M059J (cell line): Measurements from ENCODE around the gene RAB11FIP5. TPM values are rescaled to one million over a fixed set of nuclear protein-coding genes. Genes with fewer than 3 reads are reported as not detected.

Experiments used
- DNase-seq: peaks from one replicate; pipeline ENCODE4 v3.0.0-alpha.2; 2012; ENCODE audit warnings: low read depth
- total RNA-seq: library from RNA; depleted of rRNA; stranded (reverse); fragments of >200 nt; shearing (Covaris generic); gene quantifications from 2 replicates; pipeline ENCODE4 v1.2.3, GENCODE V29; 2014

RAB11FIP5 gene
- total RNA-seq, 1 experiment from 2014 or later, result 40.8 TPM

DNA sequence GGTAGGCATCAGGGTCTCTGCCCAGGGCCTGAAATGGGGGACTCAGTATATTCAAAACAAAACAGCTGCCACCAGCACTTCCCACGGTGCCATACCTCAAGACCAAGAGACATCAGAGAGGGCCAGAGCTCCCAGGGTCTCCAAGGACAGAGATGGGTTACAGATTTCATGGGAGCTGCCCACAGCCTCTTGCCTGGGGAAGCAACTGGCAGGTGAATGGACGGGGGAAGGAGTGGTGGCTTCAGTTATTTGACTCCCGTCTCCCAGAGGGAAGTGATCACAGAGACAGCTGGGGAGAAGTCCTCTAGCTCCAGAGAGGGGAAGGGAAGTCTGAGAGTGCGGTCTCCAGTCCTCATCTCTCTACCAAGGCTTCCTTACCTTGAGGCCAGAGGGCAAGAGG is 25.4 kb downstream of the RAB11FIP5 start:
- no peak for DNase-seq

DNA sequence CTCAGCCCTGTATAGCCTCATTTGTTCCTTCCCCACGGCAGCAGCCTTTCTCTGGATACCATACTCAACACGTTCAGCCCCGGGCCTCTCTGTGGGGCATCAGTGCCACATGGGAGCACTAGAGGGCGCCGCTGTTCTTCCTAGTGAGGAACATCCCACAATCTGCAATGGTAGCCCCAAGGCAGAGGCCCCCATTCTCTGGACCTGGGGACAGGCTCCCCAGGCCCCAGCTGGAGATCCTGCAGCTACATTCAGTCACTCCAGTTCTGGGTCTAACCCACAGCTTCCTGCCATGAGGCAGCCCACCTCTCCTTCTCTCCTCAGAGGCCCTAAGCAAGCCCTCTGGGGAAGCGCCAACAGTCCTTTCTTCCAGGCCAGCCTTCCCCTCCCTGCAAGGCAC is 27.1 kb downstream of the RAB11FIP5 start:
- DNase-seq, result peak; percentile 67

DNA sequence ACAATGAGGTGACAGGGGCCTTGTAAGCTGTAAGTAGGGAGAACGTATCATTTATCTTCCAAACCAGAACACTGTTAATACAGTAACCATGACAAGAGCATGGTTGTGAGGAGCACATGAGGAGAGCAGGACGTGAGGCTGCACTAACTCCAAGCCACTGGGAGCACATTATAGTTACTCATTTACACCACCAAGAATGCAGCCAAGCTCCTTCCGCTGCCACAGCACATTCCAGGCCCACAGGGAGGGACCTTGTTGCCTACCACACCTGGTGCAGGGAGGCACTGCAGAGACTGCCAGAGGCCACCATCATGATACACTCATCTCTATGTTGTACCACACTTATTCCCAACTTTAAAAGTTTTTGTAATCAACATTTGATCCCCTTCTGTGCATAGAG is 27.8 kb downstream of the RAB11FIP5 start:
- DNase-seq, result no peak

DNA sequence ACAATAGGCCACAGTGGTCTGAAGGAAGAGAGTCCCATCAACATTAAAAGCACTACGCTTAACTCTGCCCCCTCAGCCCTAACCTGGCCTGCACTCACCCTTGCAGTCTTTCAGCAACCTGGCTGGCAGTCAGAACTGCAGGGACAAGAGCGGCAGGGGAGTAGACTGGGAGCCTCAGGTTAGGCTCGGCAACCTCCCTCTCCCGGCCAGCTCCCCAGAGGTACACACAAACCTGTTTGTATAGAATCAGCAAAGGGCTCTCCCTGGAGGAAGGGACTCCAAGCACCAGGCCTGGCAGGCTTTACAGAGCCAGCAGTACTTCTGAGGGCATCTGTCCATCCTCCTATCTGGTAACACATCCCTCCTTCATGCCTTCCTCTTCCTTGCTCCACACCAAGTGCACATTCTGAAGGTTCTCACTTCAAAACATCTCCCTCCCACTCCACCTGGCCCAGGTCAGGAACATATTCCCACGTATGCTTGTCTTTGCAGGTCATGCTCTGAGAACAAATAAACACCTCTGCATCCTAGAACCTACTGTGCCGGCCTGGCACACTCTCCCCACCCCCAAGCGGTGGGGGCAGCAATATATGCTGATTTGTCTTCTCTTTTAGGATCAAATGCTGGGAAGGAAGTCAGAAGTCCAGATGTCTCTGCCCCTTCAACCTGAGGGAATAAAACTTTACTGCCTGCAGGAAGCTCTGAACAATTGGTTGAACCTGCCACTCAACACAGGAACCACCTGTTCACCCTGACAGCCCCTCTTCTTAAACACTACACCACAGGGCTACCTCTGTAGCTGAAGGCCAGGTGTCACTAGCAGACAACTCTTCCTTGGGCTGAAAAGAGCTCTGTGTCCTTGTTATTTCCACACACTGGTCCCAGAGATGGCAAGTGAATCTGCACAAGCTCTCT is 28.6 kb downstream of the RAB11FIP5 start:
- DNase-seq, result no peak

DNA sequence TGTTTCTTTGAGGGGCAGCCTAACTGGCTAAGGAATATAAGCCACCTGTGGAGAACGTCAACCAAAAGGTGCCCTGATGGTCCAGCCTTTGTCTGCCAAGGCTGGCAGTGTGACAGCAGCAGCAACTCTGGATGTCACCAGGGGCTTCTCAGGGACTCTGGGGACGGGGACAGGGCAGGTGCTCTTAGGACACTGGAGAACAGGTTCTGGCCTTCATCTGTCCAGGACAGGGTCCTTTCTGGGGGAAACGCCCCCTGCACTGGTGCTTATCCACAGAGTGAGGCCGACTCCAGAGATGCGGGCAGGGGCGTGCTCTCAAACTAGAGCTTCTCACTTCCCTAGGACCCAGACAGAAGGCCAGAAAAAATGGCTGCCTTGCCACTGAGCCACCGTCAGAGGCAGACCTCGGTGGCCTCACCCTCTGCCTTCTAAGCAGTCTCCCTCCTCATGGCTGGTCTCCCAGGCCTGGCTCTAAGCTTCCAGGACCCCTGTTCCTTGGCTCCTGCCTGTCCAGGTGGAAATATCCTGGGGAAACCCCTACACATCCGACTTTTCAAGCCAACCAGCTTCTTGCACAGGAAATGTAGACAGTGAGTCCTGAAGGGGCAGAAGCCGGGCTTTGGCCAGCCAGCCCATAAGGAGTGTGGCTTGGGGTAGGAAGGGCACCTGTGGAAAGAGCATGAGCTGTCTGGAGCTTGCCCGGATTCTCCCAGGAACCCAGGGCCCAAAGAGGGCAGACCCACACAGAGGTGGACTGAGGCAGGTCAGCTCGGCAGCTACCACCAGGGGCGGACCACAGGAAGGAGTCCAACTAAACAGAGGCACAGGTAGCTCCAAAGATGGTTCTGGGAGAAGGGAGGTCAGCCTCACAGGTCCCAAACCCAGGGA is 30.0 kb downstream of the RAB11FIP5 start:
- no peak for DNase-seq

DNA sequence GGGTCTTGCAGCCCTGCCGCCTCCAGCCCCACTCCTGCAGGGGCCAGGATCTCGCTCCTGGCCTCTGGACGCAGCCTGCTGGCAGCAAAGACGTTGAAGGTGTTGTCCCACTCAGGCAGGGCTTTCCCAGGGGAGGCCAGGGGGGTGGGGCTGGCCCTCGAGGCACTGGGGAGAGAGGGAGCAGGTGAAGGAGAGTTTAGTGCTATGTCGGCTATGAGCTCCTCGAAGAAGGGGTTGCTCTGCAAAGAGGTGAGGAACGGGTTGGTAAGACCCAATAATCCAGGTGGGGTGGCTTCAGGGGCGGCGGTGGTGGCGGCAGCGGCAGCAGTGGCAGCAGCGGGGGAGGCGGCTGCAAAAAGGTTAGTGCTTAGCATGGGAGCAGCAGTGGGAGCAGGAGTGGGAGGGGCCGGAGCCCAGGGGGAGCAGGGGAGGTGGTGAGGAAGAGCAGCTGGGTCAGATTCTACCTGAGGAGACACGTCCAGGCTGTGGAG is 31.5 kb downstream of the RAB11FIP5 start:
- no peak for DNase-seq

DNA sequence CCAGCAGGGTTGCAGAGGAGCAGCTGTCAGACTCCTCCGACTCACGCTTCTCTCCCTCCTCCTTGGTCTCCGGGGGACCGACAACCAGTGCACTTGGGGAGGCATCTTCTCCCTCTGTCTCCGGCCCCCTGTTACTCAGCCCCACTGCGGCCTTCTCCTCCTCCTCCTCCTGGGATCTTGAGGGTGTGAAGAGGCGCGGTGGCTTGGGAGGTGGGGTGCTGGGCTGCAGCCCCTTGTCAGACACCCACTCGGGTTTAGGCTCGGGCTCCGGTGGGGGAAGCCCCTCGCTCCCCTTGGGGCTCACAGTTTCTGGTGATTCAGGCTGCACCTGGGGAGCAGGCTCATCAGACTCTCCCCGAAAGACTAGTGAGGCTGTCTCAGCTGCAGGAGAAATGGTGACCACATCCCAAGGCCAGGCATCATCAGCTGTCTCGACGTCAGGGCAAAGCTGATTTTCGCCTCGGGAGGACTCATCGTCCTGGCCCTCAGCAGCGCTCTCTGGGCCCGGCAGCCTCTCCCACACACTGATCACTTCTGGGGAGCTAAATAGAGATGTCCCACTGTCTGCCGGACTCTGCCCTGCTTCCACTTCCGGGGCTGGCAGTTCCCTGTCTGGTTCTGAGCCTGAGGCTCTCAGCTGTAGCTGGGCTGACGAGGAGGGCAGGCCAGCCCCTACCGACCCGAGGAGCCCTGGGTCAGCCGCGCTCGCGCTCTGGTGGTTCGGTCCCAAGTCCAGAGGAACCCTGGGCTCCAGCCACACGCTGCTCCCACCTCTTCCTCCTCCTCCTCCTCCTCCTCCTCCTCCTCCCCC is 32.2 kb downstream of the RAB11FIP5 start:
- no peak for DNase-seq

DNA sequence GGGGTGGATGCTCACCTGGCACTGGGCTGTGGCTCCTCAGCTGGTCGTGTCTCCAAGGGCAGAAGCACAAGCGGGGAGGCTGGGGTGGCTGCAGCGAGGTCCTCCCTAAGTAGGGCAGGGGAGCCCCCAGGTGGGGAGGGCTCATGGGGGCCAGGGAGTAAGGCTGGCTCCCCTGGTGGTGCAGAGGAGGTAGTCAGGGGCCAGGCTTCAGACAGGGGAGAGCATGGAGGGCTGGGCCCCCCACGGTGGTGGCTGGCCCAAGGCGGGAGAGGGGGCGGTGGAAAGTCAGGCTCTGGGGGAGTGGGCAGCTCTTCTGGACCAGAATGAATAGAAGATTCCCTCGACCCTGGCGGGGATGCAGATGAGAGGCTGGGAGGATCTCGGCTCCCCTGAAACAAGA is 33.1 kb downstream of the RAB11FIP5 start:
- no peak for DNase-seq

DNA sequence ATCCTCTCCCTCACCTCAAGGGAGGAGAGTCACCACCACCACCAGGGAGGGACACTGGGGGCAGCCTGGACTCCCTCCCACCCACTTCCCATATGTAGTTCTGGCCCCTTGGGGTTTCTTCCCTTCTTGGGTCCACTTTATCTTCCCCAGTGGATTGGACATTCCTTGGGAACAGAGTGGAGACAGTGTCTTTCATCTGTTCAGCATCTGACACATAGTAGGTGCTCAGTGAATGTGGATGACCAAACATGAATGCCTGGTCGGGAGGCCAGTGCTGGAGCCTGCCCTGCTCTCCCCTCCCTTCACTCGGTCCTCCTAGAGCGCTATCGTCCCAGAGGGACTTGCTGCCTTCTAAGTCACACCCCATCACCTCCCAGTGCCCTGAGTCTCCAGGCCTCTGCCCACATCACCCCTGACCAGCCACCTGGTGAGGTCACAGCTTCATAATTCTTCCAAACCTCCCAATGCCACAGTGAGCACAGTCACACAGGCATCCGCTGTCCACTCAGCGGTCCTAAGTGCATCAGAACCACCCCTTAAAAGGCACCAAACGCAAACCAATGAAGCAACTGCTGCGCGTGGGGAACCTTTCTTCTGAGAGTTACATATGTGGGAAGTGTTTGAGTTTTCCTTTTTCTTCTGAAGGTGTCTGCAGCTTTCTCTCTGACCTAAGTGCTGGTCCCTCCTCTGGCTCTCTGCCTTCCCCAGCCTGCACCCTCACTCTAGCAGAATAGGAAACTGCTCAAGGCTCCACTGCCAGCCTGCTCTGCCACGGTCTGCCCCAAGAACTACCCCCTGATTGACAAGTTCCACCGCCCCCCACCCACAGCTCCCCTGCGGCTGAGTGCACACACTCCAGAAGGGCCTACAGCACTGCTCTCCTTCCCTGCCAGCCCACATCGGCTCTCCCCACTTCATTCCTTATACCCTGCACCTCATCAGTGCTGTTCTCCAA is 34.0 kb downstream of the RAB11FIP5 start:
- no peak for DNase-seq

DNA sequence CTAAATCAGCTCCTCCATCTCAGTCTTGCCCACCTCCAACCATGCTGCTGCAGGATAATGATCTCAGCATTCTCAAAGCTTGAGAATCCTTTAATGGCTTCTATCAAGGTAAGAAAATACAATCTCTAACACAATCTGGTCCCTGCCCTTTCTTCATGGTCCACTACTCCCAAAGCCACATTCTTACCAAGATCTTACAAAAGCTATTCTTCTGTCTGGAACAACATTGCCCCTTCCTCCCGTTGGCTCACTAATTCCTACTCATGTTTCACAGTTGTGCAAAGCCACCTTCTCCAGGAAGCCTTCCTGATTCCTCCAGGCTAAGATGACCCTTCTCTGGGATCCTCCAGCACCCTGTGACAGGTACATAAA is 35.3 kb downstream of the RAB11FIP5 start:
- DNase-seq, result no peak

DNA sequence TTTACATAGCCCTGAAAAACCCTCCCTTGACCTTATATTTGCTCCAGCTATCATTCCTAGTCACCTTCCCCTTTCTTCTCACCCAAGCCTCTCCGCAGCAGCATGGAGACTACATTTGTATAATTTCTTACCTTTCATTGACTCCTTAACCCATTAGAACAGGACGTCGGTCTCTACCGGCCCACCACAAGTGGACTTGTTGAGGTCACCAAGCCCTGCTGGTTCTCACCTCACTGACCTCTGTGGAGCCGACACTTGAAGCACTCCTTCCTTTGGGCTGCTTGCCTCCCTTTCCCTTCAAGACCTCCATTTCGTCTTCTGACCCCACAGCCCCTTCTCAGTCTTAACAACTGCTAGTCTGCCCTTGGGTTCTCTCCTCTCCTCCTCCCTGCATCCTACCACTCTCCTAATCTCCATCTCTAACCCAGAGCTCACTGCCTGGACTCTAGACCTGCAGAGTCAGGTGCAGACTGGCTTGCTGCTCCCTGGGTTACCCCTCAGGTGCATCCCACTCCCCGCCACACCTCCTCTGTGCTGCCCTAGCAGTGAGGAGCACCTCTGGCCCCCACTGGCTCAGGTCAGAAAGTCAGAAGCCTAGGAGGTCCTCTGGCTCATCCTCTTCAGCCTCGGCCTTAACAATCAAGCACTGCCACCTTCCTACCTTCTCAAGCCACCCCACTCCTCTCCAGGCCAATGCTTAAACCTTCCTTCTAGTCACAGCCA is 35.9 kb downstream of the RAB11FIP5 start:
- no peak for DNase-seq

DNA sequence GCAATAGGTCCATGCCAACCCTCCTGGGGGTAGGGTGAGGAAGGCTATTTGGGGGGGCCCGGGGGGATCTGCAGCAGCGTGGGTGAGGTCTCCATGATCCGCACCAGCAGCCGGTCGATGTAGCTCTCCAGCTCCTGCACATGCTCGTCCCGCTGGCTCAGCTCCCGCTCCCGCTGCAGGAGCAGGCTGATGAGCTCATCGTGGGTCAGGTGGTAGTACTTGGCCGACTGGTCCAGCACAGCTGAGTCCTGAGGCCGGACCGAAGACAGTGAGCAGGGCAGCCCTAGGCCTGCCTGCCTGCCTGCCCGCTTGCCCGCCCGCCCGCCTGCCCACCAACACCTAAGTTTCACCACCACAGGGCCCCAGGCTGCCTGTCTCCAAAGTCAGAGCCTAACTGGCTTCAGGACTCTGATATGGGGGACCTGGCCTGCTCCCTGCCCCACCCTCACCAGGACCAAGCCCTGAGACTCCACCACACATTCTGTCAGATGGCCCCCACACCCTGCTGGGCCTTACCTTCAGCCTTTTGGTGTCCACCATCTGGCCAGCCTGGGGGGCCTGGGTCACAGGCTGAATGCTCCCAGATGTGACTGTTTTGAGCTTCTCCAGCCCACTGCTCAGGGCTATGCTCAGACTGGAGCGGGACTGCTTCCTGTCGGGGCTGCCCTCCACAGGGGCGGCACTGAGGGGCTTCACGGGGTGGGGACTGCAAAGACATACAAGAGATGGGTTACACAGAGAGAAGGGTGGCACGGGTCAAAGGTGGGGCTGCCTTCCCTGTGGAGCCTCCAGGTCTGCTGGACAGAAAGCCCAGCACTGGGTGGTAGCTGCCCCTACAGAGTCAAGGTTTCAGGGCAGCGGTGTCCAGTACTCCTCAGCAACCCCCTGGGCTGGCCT is 37.0 kb downstream of the RAB11FIP5 start:
- DNase-seq, result no peak

DNA sequence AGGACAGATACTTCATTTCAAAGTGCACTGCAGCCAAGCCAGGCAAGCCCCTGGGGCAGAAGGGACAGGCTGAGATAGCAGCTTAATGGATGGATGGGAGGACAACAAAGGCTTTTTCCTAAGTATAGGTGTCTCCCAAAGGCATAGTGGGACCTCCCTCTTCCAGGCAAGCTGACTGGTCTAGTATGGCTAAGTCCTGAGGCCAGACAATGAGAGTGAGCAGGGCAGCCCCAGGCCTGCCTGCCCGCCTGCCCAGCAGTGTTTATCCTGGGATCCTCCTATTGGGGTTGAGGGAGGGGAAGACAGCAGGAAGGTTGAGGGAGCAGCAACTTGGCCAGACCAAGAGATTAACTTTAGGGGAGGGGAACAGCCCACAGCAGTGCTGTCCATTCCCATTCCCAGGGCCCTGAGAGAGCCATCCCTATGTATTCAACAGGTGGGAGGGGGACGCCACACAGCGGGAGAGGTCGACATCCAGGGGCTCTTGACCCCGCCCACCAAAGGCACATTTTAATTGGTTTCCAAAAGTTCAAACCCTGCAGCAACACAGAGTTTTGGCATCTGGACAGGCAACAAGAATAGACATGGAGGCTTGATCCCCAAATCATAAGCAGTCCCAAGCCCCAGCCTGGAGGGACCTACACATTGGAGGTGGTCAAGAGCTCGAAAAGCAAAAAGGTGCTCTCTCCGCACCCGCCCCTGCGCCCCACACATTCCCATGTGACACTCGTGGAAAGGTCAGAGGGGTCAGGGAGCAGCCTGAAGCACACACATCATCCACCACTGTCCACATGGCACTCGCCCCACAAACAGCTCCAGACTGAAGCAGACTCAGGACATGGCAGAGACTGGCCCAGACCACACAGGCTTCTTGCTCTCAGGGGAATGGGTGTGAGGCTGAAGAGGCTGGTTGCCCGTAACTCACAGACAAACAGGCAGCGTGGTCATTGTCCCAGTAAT is 38.4 kb downstream of the RAB11FIP5 start:
- DNase-seq, result no peak

DNA sequence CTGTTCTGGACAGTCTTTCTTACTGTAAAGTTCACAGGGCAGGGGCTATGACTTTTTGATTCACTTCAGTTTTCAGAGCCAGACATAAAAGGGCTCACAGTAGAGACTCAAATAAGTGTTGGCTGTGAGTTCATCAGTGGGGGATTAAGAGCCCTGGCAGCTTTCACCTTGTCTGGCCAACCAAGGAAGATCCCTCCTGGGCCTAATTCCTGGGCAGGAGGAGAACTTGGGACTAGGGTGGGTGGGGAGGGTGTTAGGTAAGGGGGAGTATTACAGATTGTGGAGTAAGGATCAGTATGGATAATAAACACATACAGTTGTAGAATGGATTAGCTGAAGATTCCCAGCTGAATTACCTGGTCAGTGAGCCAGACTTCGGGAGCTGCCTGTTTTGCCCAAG is 40.3 kb downstream of the RAB11FIP5 start:
- DNase-seq, result no peak

DNA sequence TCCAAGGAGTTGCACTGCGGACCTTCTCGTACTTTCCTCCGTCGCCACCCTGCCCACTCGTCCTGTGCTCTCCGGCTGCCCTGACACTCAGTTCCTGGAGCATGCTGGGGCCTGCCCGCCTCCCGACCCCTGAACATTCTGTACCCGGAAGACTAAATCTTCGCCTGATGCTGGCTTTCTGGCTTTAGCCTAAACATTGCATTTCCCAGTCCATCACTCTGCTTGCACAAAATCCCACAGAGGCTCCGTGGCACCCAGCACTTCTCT is 40.7 kb downstream of the RAB11FIP5 start:
- no peak for DNase-seq

DNA sequence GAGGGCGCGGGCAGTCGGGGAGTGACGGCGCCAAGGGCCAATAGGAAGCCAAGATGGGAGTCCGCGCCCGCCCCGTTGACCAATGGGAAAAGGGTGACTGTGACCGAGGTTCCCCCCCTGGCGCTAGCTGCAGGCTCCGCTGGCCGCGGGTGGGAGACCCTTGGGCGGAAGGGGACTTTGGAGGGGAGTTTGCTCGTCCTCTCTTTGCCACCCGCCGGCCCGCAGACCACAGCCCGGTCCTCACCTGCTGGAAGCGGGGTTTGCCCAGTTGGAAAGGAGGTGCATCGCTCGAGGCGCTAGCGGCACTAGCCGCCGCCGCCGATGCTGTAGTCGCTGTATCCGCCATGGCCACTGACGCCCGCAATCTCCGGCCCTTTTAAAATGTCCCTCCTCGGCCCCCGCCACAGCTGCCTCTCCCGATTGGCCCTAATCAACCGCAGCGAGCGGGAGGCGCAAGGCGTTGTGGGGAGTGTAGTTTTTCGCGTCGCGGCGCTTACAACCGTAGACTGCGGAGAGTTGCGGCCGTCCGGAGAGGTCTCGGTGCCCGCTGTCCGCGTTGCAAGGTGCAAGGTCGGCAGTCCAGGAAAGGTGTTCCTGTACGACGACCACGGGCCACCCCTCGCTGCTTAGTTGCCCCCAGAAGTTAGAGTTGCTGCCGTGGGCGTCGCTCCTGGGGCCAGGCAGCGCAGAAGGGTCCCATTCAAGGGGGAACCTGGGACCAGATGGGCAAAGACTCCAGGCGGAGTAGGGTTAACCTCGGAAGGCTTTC is 41.2 kb downstream of the RAB11FIP5 start, which contains the start of gene SFXN5:
Gene SFXN5 (minus strand): TSS at position 353 of the 769 bp plus-strand sequence. CDS start 7 bp downstream, at position 346.
- DNase-seq, result peak; percentile 92
